Stimulated activated CD8-positive, alpha-beta memory T cell treated with anti-CD3 and anti-CD28 coated beads, Interleukin-7, amount 100 ng/mL, for 4 hours (primary cell): Measurements from ENCODE around the gene AGO3.
A peak's percentile ranks its signal among the peaks of the same experiment; 100 is the strongest.

Experiments used
- DNase-seq, 2 donors: peaks; one replicate each; pipeline ENCODE4 v3.0.0-alpha.2; 2020; ENCODE audit warnings: low read depth in 2 of 2

Gene AGO3

DNA sequence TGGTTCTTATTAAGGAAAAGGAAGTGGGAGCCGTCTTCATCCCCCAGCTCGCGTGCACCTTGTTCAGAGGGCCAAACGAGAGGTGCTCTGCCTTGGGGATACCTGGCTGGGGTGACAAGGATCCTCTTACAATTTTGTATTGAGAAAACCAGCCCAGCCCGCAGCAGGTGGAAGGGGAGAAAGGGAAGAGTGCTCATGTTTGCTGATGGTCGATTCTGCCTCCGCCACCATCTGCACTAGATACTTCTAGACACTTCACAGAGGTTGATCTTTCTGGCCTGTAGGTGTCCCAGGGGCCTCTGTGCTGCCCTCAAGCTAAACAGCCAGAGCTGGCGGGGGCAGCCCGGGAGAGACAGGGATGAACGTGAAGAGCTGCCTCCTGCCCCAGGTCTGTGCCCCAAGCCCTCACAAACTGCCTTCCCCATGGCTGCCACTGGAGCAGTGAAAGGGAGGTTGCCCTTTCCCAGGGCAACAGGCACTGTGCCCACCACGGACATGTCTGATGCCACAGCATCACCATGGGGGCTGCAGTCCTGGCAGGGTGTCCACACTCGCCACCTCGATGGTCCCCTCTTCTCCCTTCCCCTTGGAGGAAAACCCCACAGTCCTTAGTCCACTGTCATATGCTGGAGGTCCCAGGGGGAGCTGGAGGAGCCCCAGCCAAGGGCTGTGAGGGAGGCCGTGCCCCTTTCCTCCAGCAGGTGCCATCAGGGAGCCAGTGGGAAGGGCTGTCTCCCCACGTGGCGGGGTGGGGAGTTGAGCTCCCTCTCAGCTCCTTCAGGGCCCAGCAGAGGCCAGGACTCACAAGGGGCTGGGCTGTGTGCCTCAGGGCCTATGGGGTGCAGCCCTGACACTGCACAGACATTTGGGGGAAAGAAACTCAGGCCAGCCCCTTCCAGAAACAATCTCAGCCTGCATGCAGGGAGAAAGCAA is 165.9 kb downstream of the AGO3 start:
- no peak for DNase-seq

DNA sequence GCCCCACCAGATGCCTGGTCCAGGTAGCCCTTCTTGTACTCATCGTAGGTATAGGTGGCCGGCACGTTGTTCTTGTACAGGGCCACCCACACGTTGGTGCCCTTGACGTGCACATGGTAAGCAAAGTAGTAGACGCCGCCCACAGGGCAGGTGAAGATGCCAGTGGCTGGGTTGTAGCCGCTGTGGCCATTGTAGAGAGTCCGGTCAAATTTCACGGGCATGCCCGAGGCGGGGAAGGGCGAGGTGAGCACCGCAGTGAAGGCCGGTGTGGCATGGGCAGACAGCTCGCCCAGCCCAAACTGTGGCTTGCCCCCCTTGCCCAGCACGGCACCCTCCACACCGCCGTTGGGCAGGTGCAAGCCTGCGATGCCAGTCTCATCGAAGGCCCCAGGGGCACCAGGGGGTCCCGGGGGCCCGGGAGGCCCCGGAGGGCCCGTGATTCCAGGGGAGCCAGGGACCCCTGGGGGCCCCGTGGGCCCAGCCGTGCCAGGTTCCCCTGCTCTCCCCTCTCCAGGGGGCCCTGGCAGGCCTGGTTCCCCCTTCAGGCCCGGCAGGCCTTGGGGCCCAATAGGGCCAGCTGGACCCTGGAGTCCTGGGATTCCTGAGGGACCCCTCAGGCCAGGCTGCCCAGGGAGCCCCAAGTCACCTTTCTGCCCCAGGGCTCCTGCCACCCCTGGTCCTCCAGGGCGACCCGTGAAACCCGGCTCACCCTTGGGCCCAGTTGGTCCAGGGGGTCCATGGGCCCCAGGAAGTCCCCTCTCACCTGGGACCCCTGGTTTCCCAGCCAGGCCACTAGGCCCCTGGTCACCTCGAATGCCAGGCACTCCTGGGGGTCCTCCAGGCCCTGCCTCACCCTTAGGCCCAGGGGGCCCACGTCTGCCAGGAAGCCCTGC is 167.0 kb downstream of the AGO3 start:
- DNase-seq: no peak

DNA sequence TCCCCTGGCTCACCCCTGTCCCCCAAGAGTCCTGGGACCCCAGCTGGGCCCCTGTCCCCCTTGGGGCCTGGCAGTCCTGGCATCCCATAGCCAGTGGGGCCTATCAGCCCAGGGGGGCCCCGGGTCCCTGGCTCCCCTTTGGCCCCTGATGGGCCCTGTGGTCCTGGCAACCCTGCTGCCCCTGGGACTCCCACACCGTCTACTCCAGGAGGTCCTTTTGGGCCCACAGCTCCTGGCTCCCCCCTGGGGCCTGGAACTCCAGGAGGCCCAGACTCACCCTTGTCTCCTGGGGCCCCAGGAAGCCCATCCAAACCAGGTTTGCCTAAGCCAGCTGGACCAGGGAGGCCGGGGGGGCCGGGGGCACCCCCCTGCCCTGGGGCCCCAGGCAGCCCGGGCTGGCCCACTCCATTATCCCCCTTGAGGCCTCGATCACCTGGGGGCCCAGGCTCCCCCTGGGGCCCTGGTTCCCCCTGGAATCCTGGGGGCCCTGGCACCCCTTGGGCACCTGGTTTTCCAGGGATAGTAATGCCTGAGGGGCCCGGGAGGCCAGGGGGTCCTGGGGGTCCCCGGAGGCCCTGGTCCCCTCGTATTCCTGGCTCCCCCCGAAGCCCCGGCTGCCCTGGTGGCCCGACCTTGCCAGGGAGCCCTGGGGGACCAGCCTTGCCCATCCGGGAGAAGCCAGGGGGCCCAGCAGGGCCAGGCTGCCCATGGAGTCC is 167.9 kb downstream of the AGO3 start:
- no peak for DNase-seq

DNA sequence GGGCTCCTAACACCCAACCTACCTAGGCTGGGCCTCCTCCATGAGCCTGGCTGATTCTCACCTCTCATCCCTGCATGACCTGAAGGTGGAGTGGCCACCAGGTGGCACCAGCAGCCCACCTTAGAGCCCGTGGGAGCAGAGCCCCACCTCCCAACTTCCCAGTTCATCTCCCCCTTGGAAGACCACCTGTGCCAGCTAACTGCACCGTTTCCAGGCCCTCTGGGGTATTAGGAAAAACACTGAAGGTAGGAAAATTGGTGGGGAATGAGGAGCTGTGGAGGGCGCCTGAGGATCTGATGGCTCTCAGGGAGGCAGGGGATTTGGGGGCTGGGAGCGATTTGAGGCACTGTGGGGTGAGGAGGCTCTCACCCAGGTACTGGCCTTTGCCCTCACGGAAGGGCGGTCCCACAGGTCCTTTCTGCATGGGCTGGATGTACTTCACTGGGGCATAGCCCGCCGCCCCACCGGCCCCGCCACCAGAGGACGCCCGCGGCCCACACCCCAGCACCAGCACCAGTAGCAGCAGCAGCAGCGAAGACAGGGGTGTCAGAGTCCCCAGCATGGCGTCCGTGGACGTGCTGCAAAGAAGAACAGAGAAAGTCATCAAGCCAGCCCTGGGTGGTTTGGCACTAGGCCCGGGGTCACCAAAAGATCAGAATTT is 168.9 kb downstream of the AGO3 start:
- DNase-seq: peak; percentile 50 to 56

DNA sequence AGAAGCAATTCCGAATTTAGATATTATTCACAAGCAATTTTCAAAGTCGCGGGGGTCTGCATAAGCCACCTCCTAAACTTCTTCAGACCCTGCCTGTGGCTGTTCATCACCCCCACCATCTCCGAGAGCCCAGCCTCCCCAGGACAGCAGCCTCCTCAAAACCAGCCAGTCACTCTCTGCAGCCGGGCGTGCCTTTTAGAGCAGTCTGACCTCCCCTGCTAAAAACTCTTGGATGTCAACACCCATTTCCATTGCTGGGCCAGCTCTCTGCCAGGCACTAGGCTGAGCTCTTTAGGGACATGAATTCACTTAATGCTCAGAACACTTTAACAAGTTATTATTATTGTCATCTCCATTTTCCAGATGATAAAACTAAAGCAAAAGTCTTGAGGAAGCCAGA is 169.5 kb downstream of the AGO3 start:
- no peak for DNase-seq

DNA sequence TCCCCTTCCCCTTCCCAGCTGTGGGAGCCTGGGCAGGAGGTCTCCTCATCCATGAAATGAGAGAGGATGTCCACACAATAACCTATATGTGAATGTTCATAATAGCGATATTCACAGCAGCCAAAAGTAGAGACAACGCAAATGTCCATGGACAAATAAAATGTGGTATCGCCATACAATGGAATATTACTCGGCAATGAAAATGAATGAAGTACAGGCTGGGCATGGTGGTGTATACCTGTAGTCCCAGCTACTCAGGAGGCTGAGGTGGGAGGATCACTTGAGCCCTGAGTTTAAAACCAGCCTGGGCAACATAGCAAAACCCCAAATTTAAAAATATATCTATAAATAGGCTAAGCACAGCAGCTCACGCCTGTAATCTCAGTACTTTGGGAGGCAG is 170.6 kb downstream of the AGO3 start:
- DNase-seq: no peak

DNA sequence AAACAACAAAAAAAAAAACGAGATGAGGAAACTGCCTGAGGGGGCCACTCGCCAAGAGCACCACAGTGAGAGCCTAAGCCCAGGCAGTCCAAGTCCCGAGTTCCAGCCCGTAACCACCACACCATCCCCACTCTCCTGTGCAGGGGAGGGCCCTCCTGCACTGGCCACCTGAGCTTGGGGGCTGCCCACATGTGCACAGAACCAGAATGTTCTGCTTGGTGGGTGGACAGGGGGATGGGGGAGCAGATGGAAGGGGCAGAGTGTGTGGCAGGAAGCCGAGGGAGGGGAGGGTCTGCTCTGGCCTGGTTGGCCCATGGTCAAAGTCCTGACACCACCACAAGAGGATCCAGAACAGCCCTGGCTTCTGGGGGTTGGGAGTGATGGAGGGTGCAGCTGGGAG is 175.4 kb downstream of the AGO3 start:
- no peak for DNase-seq

DNA sequence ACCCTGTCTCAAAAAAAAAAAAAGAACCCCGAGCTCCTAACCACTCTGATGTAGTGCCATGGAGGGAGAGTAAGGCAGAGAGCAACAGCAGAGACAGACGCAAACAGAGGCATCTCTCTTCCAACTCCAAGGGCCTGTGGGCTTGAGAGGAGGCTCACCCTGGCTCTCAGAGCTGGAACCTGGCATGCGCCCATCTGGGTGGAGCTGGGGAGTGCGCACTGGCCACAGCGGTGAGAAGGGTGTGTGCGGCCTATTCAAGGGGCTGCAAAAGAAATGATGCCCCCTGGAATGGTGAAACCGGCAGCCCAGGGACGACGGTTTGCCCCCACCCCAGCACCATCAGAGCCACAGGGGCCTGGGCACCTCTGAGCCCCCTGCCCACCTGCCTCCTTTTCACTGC is 176.5 kb downstream of the AGO3 start:
- no peak for DNase-seq

DNA sequence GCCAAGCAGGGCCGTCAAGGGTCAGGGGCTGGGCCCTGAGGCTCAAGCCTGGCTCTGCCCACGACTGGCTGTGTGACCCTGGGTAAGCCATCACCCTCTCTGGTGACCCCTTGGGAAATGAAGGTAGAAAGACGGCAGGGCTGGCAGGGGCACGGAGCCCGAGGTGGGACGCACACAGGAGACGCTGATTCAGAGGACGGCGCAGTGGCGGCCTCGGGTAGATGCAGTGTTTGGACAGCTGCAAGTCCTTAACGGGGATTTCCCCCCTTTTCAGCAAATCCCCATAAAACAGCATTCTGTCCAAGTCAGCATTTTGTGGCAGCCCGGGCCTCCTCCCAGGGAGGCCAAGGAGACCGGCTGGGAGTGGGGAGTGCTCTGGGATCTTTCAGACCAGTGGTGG is 177.4 kb downstream of the AGO3 start:
- no peak for DNase-seq

DNA sequence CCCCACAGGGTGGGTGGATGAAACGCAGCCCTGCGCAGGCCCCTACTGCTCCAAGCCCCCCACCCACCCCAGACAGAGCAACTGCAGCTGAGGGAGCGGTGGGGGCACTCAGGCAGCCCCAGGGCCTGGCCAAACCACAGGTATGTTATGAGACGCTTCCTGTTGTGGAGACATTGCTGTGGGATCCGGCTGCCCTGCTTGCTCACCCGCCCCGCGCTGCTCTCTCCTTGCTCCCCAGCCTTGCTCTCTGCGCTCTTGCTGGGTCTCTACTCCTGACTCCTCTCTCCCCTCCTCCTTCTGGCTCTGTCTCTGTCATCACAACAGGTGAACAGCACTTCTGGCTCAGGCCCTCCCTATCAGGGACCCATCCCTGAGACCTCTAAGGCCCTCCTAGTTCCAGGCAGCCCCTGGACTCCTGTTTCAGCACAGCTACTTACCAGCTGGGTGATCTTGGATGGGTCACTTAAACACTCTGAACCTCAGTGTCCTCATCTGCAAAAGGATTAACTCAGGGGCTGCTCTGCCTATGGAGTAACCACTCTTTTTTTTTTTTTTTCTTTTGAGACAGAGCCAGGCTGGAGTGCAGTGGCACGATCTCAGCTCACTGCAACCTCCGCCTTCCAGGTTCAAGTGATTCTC is 178.3 kb downstream of the AGO3 start:
- DNase-seq: no peak

DNA sequence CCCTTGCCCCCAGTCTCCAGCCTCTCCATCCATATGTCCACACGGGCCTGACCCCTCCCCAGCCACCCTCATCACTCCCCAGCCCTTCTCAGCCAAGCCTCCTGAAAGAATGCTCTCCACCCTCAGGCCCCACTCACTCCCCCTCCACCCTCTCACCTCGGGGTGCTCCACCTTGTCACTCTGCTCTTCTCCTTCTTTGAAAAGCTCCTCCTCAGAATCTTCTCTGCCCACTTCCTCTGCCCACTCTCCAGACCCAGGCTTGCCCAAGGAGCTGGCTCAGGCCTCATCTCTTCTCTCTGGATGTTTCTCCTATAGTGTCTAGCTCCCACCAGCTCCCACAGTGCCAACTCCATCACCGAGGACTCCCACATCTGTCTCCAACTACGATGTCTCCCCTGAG is 180.2 kb downstream of the AGO3 start:
- no peak for DNase-seq

DNA sequence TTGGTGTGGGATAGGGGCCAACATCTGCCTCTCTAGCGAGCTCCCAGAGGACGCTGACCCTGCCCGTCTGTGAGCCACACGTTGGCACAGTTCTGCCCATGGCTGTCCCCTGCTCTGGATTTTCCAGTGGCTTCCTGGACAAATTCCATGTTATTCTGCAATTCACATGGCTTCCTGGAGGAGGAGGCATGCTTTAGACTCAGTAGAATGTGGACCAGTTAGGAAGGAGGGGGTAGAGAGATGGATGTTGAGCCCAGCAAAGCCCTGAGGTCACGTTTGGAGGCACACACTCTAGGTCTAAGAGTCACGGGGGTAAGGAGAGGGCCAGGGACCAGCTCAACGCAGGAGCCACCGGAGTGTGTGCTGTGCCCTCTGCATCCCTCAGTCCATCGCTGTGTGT is 181.9 kb downstream of the AGO3 start:
- DNase-seq: no peak

DNA sequence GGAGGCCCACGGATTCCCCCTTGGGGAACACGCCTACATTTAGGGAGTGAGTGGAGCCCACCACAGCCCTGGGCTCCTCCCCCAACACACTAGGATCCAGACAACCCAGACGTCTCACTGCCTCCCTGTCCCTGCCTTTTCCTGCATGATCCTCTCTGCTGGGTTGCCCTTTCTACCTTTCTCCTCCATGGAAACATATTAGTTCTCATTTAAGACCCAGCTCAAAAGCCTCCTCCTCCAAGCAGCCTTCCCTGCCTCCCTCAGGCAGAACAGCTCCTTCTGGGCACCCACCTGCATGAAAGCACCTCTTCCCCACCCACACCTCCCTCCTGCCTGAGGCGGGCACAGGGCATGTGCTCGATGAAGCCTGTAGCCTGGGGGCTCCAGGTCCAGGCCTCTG is 183.5 kb downstream of the AGO3 start:
- DNase-seq: no peak

DNA sequence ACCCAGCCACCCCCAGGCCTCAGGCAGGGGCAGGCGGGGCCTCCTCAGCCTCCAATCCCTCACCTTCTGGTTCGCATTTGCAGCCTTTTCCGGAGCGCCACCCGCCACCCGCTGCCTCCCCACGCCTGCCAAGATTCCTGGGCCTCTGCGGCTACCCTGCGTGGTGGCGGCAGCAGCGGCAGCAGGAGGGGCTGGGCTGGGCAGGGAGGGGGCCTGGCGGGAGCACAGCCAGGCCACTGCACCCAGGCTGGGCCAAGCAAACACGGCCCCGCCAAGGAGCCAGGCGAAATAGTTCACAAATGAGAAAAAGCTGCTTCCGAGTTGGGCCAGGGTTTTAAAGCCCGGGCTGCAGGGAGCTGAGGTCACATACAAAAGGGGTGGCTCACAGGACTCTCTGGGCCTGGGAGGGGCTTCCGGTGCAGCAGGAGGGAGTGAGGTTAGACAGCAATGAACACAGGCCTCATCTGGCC is 184.3 kb downstream of the AGO3 start:
- DNase-seq: no peak

DNA sequence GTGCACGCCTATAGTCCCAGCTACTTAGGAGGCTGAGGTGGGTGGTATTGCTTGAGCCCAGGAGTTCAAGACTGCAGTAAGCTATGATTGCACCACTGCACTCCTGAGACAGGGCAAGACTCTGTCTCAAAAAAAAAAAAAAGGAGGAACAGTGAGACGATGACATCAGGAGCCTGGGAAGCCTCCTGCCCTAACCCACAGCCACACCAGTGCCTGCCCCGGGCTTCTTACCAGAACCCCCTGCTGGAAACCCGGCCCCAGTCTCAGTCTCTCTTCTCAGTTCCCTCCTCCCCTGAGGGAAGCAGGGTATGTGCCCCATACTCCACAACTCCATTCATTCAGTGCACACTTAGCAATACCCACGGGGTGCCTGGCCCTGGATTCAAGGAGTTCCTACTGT is 185.0 kb downstream of the AGO3 start:
- no peak for DNase-seq

DNA sequence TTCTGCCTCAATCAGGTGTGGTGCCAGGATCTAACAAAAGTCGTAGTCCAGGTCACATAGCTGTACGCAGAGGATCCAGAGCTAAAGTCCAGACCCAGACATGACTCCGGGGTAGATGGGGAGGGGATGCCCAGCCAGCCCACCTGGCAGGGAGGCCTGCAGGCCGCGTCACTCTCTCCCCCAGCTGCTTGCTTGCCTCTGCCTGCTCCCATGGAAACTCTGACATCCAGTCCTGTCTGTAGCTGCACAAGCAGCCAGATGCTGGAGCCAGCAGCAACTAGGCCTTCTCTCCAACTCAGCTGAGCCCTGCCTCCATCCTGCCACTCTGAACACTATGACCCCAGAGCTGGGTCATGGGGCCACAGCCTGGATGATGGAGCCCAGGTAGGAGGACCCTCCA is 186.0 kb downstream of the AGO3 start:
- no peak for DNase-seq

DNA sequence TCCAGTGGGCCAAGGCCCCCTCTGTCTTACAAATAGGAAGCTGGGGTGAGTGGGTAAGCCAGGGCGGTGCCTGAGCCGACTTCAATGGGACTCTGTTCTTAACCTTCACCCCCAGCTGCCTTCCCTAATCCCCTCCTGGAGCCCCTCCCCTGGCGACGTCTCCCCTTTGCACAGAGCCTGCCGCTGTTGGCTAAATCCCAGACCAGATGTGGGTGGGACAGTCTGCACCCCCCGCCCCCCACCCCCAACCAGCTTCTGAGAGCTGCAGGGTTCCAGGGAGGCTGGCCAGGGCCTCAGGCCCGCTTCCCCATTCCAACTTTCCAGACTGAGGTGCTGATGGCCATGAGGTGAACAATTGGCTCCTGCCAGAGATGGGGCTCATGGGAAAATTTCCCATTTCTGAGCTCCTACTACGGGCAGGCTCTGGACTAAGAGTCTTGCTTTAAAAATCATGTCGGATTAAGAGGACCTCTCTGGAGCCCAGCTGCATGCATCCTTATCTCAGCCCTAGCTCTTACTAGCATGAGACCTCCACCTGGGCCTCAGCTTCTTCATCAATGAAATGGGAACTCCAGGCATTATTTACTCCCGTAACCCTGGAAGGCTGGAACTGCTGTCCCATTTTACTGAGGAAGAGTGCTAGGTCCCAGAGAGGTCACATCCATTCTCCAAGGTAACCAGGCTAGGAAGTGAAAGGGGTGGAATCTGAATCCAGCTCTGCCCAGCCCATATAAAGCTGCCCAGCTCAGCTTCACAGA is 187.7 kb downstream of the AGO3 start:
- no peak for DNase-seq

DNA sequence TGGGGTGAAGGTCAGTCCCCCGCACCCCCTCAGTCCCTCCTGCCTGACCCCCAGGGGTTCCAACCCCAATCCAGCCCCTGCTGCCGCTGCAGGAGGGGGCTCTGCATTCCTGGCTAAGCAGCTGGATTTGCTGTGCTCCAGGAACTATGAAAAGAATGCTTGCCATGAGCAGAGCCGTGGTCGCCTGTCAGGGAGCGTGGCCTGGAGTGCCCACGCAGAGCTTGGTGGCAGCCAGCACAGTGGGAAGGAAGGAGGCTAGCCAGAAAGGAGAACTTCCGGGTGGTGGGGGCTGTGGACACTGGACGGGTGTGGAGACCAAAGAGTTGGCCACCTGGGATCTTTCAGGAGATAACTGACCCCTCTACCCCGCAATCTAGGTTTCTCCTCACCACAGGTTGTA is 188.6 kb downstream of the AGO3 start:
- DNase-seq: no peak
